SKM-1 treated with dmso at 0.1 percent for 144 hours (cell line): ENCODE measurements around the gene CDH23.

ENCODE experiments used
- DNase-seq: peaks from one replicate; lab custom pipeline; 2025; ENCODE audit not compliant: unreplicated experiment; lab: John Stamatoyannopoulos, UW

CDH23 gene

DNA sequence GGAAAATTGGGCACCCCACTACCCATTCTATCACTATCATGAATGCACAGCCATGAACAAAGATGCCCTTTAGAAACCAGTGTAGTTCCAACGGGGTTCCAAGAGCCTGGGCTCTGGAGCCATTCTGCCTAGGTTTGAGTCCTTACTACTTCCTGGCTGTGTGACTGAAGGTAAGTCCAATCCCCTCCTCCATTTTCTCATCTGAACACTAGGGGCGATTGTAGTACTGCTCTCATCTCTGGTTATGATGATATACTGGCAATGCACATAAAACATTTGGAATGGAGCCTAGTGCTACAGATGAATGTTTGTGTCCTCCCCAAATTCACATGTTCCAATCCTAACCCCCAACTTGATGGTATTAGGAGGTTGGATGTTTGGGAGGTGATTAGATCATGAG, 28.1 kb upstream of the CDH23 start:
- no peak for DNase-seq

- DNase-seq = no peak
Measured at GRCh38 chr10:71369602-71370001, 27.1 kb upstream of the CDH23 start.

- no peak for DNase-seq
Measured at GRCh38 chr10:71370031-71370430, 26.7 kb upstream of the CDH23 start.

DNA sequence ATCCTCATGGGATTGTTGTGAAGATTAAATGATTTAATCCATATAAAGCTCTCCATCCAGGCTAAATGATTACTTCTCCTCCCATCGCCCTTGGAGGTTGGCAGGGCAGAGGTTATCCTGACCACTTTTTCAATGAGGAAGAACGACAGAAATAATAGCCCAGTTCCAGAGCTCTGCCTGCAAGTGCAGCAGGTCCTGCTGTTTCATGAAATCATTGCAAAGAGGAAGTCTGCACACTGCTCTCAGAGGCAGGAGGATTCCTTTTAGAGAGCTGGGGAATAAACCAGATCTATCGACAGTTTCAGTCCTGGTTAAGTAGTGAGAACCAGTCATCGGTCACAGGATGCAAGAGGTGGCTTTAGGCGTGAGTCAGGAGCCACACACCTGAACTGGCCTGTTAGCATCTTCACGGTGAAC, 25.0 kb upstream of the CDH23 start:
- DNase-seq = peak; percentile 66

DNA sequence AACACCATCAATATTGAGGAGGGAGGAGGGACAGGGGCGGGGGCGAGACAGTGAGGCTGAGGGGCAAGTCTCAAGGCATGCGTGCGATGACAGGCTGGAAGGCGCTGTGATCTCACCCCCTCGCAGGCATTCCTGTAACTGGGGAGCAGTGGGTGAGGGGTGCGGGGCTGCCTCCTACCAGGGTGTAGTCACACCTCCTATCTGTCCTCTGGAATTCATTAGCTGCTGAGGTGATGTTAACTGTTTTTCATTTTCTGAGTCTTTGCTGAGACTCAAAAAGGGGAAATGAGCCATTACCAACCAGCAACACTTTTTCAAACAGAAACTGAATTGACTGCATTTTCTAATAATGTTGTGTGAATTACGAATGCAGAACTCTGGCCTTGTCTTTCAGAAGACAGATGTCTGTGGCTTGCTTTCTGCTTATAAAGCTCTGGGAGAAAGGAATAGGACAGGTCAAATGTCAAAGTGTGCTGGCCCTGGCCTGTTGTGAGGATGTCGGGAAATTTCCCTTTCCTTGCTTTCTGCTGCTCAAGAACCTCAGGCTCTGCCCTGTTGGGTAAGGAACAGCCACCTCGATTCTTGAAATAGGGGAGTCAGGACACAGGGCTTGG, 23.7 kb upstream of the CDH23 start:
- DNase-seq = peak; percentile 21

DNA sequence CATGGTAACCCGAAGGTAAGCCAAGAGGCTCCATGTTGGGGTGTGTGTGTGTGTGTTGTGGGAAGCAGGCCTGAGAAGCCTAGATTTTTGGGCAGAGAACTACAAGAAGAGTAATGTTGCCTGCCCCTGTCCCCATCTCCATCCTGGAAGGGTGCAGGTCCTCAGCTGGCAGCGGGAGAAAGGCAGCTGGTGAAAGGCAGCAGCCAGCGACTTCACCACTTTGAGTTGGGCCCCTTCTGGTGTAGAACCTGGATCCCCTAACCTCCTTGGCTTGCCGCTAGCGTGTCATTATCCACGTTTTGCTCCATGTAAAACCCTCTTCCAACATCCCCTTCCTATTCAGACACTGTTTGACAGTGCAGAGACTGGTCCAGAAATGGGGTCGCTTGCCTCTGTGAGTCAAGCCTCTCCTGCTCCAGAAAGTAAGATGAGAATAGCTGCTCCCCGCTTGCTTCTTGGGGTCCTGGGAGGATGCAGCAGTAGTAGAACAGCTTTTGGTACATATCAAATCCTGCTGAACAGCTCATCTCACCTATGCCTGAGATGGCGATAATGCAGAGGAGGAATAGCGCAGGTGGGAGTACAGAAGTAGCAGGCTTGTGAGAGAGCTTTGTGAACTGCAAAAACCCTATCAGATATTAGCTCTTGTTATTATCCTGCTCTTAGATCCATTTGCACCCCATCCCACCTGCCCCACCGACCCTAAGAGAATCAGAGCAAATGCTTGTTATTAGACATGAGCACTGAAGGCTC, 22.1 kb upstream of the CDH23 start:
- no peak for DNase-seq

- no peak for DNase-seq
Measured at GRCh38 chr10:71375952-71376351, 20.8 kb upstream of the CDH23 start.

- DNase-seq = peak; percentile 76
Measured at GRCh38 chr10:71378336-71379117, 18.2 kb upstream of the CDH23 start.

GRCh38 chr10:71379118-71379766, 17.5 kb upstream of the CDH23 start:
- DNase-seq = no peak

GRCh38 chr10:71380841-71381240, 15.9 kb upstream of the CDH23 start:
- no peak for DNase-seq

DNA sequence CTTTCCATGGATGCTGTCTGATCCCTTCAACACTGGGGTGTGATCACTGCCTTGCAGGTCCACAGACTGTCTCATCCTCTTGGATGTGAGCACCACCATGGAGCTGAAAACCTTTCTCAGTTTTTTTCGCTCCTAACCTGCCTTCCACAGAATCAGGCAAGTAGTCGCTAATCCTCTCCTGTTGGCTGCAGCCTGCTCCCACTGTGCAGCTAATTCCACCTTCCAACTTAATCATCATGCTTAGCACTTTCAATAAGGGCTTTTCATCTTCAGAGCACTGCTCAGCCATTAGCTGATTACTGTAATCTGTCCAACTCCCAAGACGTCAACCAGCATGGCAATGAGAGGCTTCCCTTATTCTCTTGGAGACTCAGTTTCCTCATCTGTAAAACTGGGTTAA, 15.1 kb upstream of the CDH23 start:
- no peak for DNase-seq

DNA sequence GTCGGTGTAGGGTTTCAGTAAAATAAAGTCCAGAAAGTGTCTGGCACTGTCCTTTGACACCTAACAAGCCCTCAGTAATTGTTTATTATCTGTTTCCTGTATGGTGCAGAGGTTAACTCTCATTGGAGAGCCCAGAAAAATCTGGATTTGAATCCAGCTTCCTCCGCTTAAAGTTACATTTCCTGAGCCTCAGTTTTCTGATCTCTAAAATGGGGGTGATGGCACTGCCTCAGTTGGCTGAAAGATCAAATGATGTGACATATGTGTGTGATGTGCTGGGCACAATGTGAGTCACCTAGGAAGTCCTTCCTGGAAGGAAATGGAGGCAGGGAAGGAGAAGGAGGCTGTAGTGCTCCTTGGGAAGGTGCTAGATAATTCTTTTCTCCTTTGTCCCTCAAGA, 14.7 kb upstream of the CDH23 start:
- no peak for DNase-seq

DNA sequence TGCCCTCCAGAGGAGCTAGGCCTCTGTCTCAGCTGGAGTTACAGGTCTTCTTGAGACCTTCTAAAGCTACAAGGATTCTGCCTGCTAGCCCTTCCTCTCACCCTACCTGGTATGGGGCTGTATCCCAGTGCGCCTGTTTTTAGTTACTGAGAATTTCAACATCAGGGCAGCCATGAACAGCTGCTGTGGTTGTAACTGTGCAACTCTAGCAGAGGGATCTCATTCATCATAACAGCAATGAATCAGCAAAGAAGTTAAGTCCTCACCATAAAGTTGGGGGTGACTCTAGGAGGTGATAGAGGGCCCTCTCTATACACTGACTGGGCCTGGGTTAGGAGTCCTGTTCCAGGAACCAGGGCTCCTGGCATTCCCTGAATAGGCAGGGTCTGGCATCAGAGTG, 14.0 kb upstream of the CDH23 start:
- DNase-seq = peak; percentile 64

GRCh38 chr10:71383972-71384687, 12.6 kb upstream of the CDH23 start:
- peak; percentile 37 for DNase-seq

GRCh38 chr10:71388171-71388570, 8.5 kb upstream of the CDH23 start:
- no peak for DNase-seq

DNA sequence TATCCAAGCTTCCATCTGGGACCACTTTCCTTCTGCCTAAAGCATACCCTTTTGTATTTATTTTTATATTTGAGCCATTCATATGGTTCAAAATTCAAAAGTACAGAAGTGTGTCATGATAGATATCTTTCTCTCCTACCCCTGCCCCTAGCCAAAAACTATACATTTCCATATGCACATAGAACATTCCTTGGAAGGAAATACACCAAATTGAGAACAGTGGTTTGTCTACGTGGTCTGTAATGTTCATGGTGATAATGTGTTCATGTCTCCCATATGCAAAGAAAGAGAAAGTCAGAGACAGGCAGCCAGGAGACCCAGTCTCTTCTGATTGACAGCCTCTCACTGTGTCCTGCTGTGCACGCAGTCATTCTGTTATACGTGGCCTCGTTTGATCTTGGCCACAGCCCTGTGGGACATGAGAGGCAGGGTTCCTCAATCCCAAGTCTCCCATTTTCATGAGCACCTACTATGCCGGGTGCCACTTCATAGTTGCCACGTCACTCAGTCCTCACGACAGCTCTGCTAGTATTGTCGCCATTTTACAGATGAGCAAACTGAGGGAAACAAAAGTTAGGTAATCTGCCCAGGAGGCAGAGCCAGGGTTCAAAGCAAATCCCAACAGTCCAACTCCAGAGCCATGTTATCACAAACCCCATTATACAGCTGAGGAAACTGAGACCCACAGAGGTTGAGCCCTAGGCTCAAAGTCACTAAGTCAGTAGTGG, 8.0 kb upstream of the CDH23 start:
- DNase-seq = no peak

DNA sequence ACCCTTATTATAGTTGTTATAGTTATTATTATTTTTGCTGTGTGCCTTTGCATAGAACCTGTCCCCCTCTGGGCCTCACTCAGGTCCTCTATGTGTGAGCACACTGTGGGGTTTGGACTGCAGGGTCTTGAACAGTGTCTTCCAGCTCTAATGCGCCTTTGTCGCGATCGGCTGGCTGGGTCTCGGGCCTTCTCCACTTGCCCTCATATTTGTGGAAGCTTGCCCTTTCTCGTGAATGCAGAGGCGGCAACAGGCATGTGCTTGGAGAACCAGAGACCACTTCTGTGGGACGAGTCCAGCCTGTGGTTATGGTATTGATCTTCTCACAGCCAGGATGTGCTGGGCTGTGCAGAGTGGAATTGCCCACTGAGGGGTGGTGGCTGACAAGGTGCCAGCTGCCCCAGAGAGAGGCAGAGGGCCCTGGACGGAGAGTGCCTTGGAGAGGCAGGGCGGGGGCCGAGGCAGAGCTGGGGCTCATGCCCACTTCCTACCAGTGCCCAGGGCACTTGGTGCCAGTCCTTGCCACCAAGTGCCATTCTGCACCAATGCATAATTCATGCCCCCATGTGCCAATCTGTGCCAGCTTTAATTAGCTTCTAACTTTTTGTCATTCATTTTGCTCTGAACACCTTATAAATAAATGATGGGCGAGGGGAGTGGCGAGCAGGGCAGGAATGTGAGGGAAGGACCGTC, 6.8 kb upstream of the CDH23 start:
- DNase-seq = no peak

DNA sequence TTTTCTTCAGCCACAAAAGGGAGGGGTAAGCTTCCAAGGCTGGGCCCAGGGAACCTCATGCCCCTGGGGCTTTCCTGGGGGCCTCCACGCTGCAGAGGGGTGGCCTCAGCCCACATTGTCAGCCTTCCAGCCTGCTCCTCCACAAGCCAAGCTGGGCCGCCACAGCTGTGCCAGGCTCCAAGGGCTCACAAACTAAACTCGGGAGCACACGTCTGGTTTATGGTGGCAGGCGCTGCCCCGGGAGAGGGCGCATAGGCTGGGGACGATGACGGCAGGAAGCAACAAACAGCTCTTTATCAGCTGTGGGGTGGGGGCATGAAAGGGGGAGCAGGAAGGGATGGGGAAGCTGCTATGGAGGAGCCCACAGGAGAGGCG, 6.3 kb upstream of the CDH23 start:
- DNase-seq = no peak

DNA sequence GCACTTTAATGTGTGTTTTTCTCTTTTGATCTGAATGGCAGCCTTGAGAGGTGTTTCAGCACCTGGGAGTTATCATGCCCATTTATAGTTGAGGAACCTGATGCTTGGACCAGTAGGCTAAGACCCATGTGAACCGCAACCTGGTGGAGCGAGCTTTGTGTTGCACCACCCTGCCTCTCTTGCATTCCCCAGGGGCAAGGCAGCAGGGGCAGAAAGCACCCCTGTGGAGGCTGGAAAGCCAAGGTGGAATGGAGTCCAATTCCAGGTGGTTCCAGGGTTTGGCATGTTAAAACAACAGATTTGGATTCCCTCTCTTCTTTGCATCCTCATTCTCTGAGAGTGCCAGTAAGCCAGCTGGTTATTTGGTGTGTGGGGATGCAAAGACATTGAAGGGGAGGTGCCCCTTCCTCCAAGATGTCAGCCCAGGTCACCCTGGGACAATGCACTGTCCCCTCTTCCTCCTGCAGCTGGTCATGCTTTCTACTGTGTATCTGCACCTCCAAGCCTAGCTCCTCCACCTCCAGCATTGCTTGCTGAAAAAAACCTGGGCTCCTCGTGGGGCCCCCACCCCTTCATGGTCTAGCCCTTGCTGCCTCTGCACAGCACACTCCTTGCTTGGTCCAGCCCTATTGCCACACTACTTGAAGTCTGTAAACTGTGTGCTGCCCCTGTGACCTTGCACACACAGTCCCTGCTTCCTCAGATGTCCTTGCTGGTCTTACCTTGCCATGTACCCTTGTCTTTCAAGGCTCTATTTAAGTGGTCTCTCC, 5.6 kb upstream of the CDH23 start:
- no peak for DNase-seq
